H1 (cell line): ENCODE measurements around the gene VAT1L. TPM values are rescaled to one million over a fixed set of nuclear protein-coding genes. Genes with fewer than 3 reads are reported as not detected.

Experiments used
- CTCF ChIA-PET: fragments of 300-600 bp; sonication (Branson Sonifier 250); formaldehyde crosslinking; loops from one replicate; lab custom pipeline; 2021; ENCODE audit not compliant: partially characterized antibody; lab: Charles Lee
- POLR2A ChIA-PET: fragments of 300-600 bp; sonication (Branson Sonifier 250); formaldehyde crosslinking; loops from one replicate; lab custom pipeline; 2021; ENCODE audit warnings: inconsistent platforms; ENCODE audit not compliant: partially characterized antibody; lab: Charles Lee
- DNase-seq, 2 experiments: peaks; one replicate each; pipeline versions ENCODE4 v3.0.0 to v3.0.0-alpha.2; 2010 to 2022; ENCODE audit warnings: low spot score in 2 of 2, low read depth in 1 of 2, mixed read lengths in 1 of 2
- FAIRE-seq: peaks from 2 replicates; lab custom pipeline; 2011; peaks lifted over from hg19 to GRCh38; lab: Jason Lieb, UNC
- H2AFZ ChIP-seq: 2 replicates; pipeline ENCODE4 v1.8.1; 2012; ENCODE audit warnings: low read length, inconsistent platforms
- H2AK5ac ChIP-seq: 2 replicates; pipeline ENCODE4 v1.6.1; 2013; ENCODE audit warnings: low read depth, low read length
- H2BK120ac ChIP-seq: replicated peaks from 2 replicates; pipeline ENCODE3; 2013; ENCODE audit warnings: low read depth, low read length, inconsistent platforms
- H2BK12ac ChIP-seq: 2 replicates; pipeline ENCODE4 v1.6.1; 2013; ENCODE audit warnings: low read depth, low read length
- H2BK15ac ChIP-seq: 2 replicates; pipeline ENCODE4 v1.6.1; 2013; ENCODE audit warnings: low read length
- H2BK20ac ChIP-seq: 2 replicates; pipeline ENCODE4 v1.6.1; 2013; ENCODE audit warnings: low read length
- H2BK5ac ChIP-seq: 2 replicates; pipeline ENCODE4 v1.6.1; 2013; ENCODE audit warnings: low read depth, low read length
- H3K14ac ChIP-seq: 2 replicates; pipeline ENCODE4 v1.6.1; 2013; ENCODE audit warnings: inconsistent platforms; ENCODE audit not compliant: insufficient read length
- H3K18ac ChIP-seq: 2 replicates; pipeline ENCODE4 v1.6.1; 2013; ENCODE audit warnings: low read length; ENCODE audit errors: extremely low read depth
- H3K23ac ChIP-seq: 2 replicates; pipeline ENCODE4 v1.6.1; 2013; ENCODE audit warnings: inconsistent platforms; ENCODE audit not compliant: insufficient read length
- H3K23me2 ChIP-seq: 2 replicates; pipeline ENCODE4 v1.6.1; 2013; ENCODE audit warnings: low read depth, low read length
- H3K27ac ChIP-seq: 2 replicates; pipeline ENCODE4 v1.6.1; 2011; ENCODE audit warnings: low read depth, low read length, inconsistent platforms
- H3K27me3 ChIP-seq, 4 experiments: replicated peaks in 1 of 4; 1 replicate in 1 of 4; 2 replicates in 3 of 4; pipeline versions ENCODE4 v1.6.1 to v1.8.1; 2011 to 2013; ENCODE audit warnings: low read length in 3 of 4, mild to moderate bottlenecking in 3 of 4, inconsistent platforms in 2 of 4, mixed read lengths in 2 of 4, moderate library complexity in 1 of 4; ENCODE audit not compliant: control insufficient read depth in 3 of 4, insufficient read depth in 3 of 4; ENCODE audit errors: extremely low read depth in 1 of 4
- H3K36me3 ChIP-seq, 4 experiments: 2 replicates each; pipeline versions ENCODE4 v1.6.1 to v1.8.1; 2011 to 2013; ENCODE audit warnings: mild to moderate bottlenecking in 4 of 4, low read length in 3 of 4, moderate library complexity in 2 of 4, control low read depth in 1 of 4, inconsistent platforms in 1 of 4; ENCODE audit not compliant: insufficient read depth in 4 of 4, control insufficient read depth in 2 of 4
- H3K4ac ChIP-seq: replicated peaks from 2 replicates; pipeline ENCODE3; 2013; ENCODE audit warnings: low read length, low read depth, mixed read lengths, inconsistent platforms; ENCODE audit not compliant: insufficient read length
- H3K4me1 ChIP-seq, 4 experiments: replicated peaks in 1 of 4; 1 replicate in 1 of 4; 2 replicates in 3 of 4; pipeline versions ENCODE4 v1.6.1 to v1.8.1; 2011 to 2013; ENCODE audit warnings: low read length in 3 of 4, inconsistent platforms in 2 of 4, mixed read lengths in 1 of 4; ENCODE audit not compliant: insufficient read depth in 4 of 4, control insufficient read depth in 3 of 4
- H3K4me2 ChIP-seq, 2 experiments: 2 replicates each; pipeline versions ENCODE4 v1.6.1 to v1.8.1; 2011 to 2013; ENCODE audit warnings: low read depth in 2 of 2, low read length in 2 of 2, control low read depth in 1 of 2, inconsistent platforms in 1 of 2, mild to moderate bottlenecking in 1 of 2; ENCODE audit not compliant: insufficient read depth in 1 of 2
- H3K4me3 ChIP-seq, 4 experiments: fragments of 200-600, 300-600 bp in 1 of 4; sonication (generic), shearing (Covaris generic), sonication (Bioruptor Twin) in 1 of 4; 2 replicates each; pipeline versions ENCODE4 v1.5.1 to v1.8.1; 2011 to 2016; ENCODE audit warnings: low read length in 4 of 4, low read depth in 3 of 4, control low read depth in 2 of 4, inconsistent platforms in 2 of 4, mild to moderate bottlenecking in 2 of 4, mixed read lengths in 1 of 4, moderate library complexity in 1 of 4; ENCODE audit not compliant: insufficient read depth in 2 of 4; ENCODE audit errors: extremely low read depth in 1 of 4
- H3K56ac ChIP-seq: replicated peaks from 2 replicates; pipeline ENCODE3; 2013; ENCODE audit warnings: low read depth, mild to moderate bottlenecking, mixed read lengths, low read length, inconsistent platforms; ENCODE audit not compliant: insufficient read length
- H3K79me1 ChIP-seq: 2 replicates; pipeline ENCODE4 v1.6.1; 2013; ENCODE audit warnings: low read depth, low read length, control low read depth
- H3K79me2 ChIP-seq, 2 experiments: 2 replicates each; pipeline versions ENCODE4 v1.6.1 to v1.8.1; 2012 to 2013; ENCODE audit warnings: low read length in 2 of 2, mild to moderate bottlenecking in 2 of 2, inconsistent platforms in 1 of 2; ENCODE audit not compliant: insufficient read depth in 2 of 2, control insufficient read depth in 1 of 2
- H3K9ac ChIP-seq, 4 experiments: replicated peaks in 1 of 4; 1 replicate in 1 of 4; 2 replicates in 3 of 4; pipeline versions ENCODE4 v1.6.1 to v1.8.1; 2011 to 2013; ENCODE audit warnings: low read depth in 3 of 4, low read length in 3 of 4, control low read depth in 2 of 4, mild to moderate bottlenecking in 2 of 4, moderate library complexity in 2 of 4, inconsistent platforms in 1 of 4; ENCODE audit errors: extremely low read depth in 1 of 4
- H3K9me3 ChIP-seq, 2 experiments: 2 replicates each; pipeline versions ENCODE4 v1.6.1 to v1.8.1; 2012 to 2013; ENCODE audit warnings: mild to moderate bottlenecking in 2 of 2, moderate library complexity in 2 of 2, control low read depth in 1 of 2, inconsistent platforms in 1 of 2, low read depth in 1 of 2, low read length in 1 of 2, mixed read lengths in 1 of 2; ENCODE audit not compliant: insufficient read depth in 2 of 2
- H4K20me1 ChIP-seq, 2 experiments: replicated peaks in 1 of 2; 2 replicates each; pipeline versions ENCODE3 to v1.8.1; 2011 to 2013; ENCODE audit warnings: inconsistent platforms in 2 of 2, low read length in 2 of 2, mild to moderate bottlenecking in 1 of 2; ENCODE audit not compliant: insufficient read depth in 2 of 2, control insufficient read depth in 1 of 2
- H4K5ac ChIP-seq: 2 replicates; pipeline ENCODE4 v1.6.1; 2013; ENCODE audit warnings: low read length, low read depth, mixed read lengths, inconsistent platforms; ENCODE audit not compliant: insufficient read length
- H4K8ac ChIP-seq: 2 replicates; pipeline ENCODE4 v1.8.0; 2013; ENCODE audit warnings: mild to moderate bottlenecking, moderate library complexity, low read length, inconsistent platforms; ENCODE audit not compliant: insufficient read depth; ENCODE audit errors: extremely low read depth
- H4K91ac ChIP-seq: replicated peaks from 2 replicates; pipeline ENCODE3; 2013; ENCODE audit warnings: low read length, mixed read lengths, inconsistent platforms; ENCODE audit not compliant: insufficient read length
- ASH2L ChIP-seq: fragments of 200-600, 300-600 bp; sonication (generic); IDR thresholded peaks from one replicate; pipeline ENCODE4 v1.7.1; 2017; ENCODE audit warnings: low read length
- RAD21 ChIP-seq, 2 experiments: IDR thresholded peaks in 1 of 2; conservative IDR thresholded peaks in 1 of 2; 2 replicates each; pipeline ENCODE4 v1.6.1; 2011; ENCODE audit warnings: low read depth in 2 of 2, low read length in 2 of 2, improper control_type of control experiment in 1 of 2, inconsistent platforms in 1 of 2, mild to moderate bottlenecking in 1 of 2, moderate library complexity in 1 of 2
- RFX5 ChIP-seq: IDR thresholded peaks from 2 replicates; pipeline ENCODE4 v1.6.1; 2011; ENCODE audit warnings: low read depth, low read length, improper control_type of control experiment, borderline replicate concordance
- WGBS, 2 experiments: shearing (Covaris generic) in 1 of 2; methylation state at CpG; one replicate each; pipeline versions ENCODE4 v1.1.6 to v1.1.7; 2013 to 2015; ENCODE audit warnings: low lambda C conversion rate in 2 of 2, mixed read lengths in 2 of 2, inconsistent platforms in 1 of 2, low coverage in 1 of 2, missing lambda C conversion rate in 1 of 2; ENCODE audit not compliant: insufficient replicate concordance in 2 of 2, insufficient coverage in 1 of 2, insufficient read length in 1 of 2; ENCODE audit errors: extremely low coverage in 1 of 2, missing lambda C conversion rate in 1 of 2; 5-methylcytosine and 5-hydroxymethylcytosine counted together
- polyA plus RNA-seq, 7 experiments: library from polyadenylated mRNA; depleted of rRNA in 3 of 7; stranded (reverse) in 5 of 7; unstranded in 2 of 7; fragments of >200 nt in 5 of 7; fragments of 200-250 nt in 2 of 7; gene quantifications; 1 replicate in 5 of 7; 2 replicates in 1 of 7; 4 replicates in 1 of 7; pipeline versions ENCODE4 v1.2.1 to v1.2.3, GENCODE V29; 2011 to 2013; ENCODE audit warnings: missing spikeins in 2 of 7, mixed read lengths in 2 of 7
- total RNA-seq: library from RNA; stranded (reverse); fragmentation: NEBNext Ultra II Directional; extraction: Animal tissue kit (Norgen Biotek cat#: 25700); gene quantifications from 2 replicates; pipeline ENCODE4 v1.2.1, GENCODE V29; 2021

VAT1L gene
- total and polyA plus RNA-seq, 2 of the 8 experiments (the other 6 are each of a cell fraction or from before 2014, with no cell fraction given), result 46.3 to 48.2 TPM

DNA sequence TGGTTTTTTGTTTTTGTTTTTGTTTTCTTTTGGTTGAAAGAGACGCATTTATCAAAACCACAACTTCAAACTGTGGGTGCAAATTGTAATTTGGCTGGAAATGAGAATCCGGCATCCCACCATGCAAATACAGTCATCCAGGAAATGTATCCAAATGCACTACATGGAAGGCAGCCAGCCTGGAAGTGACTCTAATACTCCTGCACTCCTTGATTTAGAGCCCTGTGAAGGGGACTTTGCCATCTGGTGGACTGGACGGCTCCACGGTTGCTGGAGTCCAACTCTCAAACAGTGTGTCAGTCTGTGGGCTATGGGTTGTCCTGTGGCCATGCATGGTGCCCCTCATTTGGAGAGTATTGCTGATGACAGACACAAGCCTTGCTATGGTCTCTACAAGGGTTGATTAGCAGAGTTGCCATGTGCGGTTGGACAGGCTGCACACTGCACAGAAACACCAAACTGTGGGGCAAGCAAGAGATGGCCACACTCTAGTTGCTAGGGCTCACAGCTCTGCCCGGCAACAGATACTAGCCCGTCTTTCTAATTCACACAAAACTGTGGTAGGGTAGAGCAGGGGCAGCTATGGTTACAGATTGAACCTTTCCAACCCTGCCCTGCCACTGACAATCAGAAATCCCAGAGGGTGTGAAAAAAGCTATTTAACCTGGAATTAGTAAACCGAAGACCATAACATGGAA lies 62.4 kb downstream of the VAT1L start:
- Histone ChIP-seq H3K9ac (no peak overlapping the region), H3K27me3 (no peaks in the 10 kb centered on the region), H2BK5ac (no peak overlapping the region), H3K79me2 (no peaks in the 10 kb centered on the region), H3K4ac (no peak overlapping the region), H3K4me2 (no peak overlapping the region), H2BK120ac (no peak overlapping the region), H3K18ac (no peak overlapping the region), H3K27ac (no peak overlapping the region), H4K20me1 (peaks cover 0 to 4% of the 10 kb centered on the region in 2 experiments), H2AK5ac (no peak overlapping the region), H2AFZ (no peak overlapping the region), H3K79me1 (no peaks in the 10 kb centered on the region), H3K36me3 (peaks cover 0 to 3% (median 0%) of the 10 kb centered on the region in 4 experiments; a peak in 2 of 8 replicates), H3K9me3 (no peaks in the 10 kb centered on the region), H2BK20ac (no peak overlapping the region), H3K23ac (no peak overlapping the region), H4K5ac (no peak overlapping the region), H4K8ac (no peak overlapping the region), H3K23me2 (no peaks in the 10 kb centered on the region), H3K56ac (no peak overlapping the region), H3K4me3 (no peak overlapping the region), H4K91ac (no peak overlapping the region), H2BK15ac (no peak overlapping the region), H3K14ac (no peak overlapping the region), H2BK12ac (no peak overlapping the region), H3K4me1 (0 out of 7 replicates have a peak, but pooled peaks cover 0 to 2% (median 0%) of the 10 kb centered on the region in 4 experiments)
- FAIRE-seq (no peak), DNase-seq (no peak)
- WGBS, 2 experiments, result 90% methylated on average over 8 of the region's 8 CpGs; no CpG with 5 or more reads in 1 of the 2 experiments
- ChIA-PET POLR2A (no interaction called here), CTCF (interaction anchor here (1.3 to 2.5 kb wide), 5 partner anchors 10 to 153 kb away, joined by 3 to 6 read pairs (median 4); no protein-coding TSS in a partner anchor)
- no peak for TF ChIP-seq ASH2L
- TF ChIP-seq RAD21 (IDR thresholded peaks at IDR 0.05 in 1 of 2, conservative IDR thresholded peaks at IDR 0.05 in 1 of 2; ENCODE audit: low read depth in 2 of 2, low read length in 2 of 2), result no peak
- peak; percentile 84 for TF ChIP-seq RFX5
